HG02759 (cell line): ENCODE measurements around the gene PASK.

ENCODE experiments used
- ATAC-seq: cut with Tn5 transposase; IDR thresholded peaks from one replicate; pipeline ENCODE4 v1.9.1; 2021; ENCODE audit warnings: mild to moderate bottlenecking, moderate library complexity; ENCODE audit not compliant: unreplicated experiment

The PASK gene

GRCh38 chr2:241149675-241149924 lies 328 bp upstream of the PASK start:
- ATAC-seq = peak; percentile 10

- no peak for ATAC-seq
These were observed 1.0 kb downstream of the PASK start for GRCh38 chr2:241148239-241148638.

- no peak for ATAC-seq
These were observed 1.9 kb downstream of the PASK start for GRCh38 chr2:241147336-241147735.

- no peak for ATAC-seq
These were observed 3.0 kb downstream of the PASK start for GRCh38 chr2:241146286-241146685.

GRCh38 chr2:241142593-241142992 lies 6.7 kb downstream of the PASK start:
- no peak for ATAC-seq

GRCh38 chr2:241142063-241142462 lies 7.2 kb downstream of the PASK start:
- ATAC-seq = no peak

GRCh38 chr2:241141214-241141770 lies 8.0 kb downstream of the PASK start:
- no peak for ATAC-seq

GRCh38 chr2:241140445-241140840 lies 8.8 kb downstream of the PASK start:
- no peak for ATAC-seq

- ATAC-seq = no peak
These were observed 9.5 kb downstream of the PASK start for GRCh38 chr2:241139531-241140444.

- ATAC-seq = no peak
These were observed 10.8 kb downstream of the PASK start for GRCh38 chr2:241138471-241138870.

GRCh38 chr2:241137276-241138190 lies 11.7 kb downstream of the PASK start:
- no peak for ATAC-seq

GRCh38 chr2:241136661-241137260 lies 12.5 kb downstream of the PASK start:
- no peak for ATAC-seq

- no peak for ATAC-seq
These were observed 13.1 kb downstream of the PASK start for GRCh38 chr2:241136191-241136590.

GRCh38 chr2:241135737-241136136 lies 13.5 kb downstream of the PASK start:
- ATAC-seq = no peak

GRCh38 chr2:241134711-241135110 lies 14.6 kb downstream of the PASK start:
- ATAC-seq = no peak

GRCh38 chr2:241133436-241133820 lies 15.8 kb downstream of the PASK start:
- ATAC-seq = no peak

- no peak for ATAC-seq
These were observed 16.5 kb downstream of the PASK start for GRCh38 chr2:241132538-241133435.

- no peak for ATAC-seq
These were observed 17.7 kb downstream of the PASK start for GRCh38 chr2:241131531-241131930.

GRCh38 chr2:241130316-241130715 lies 19.0 kb downstream of the PASK start:
- ATAC-seq = no peak
